ENCODE measurements around the gene GHR. TPM values are rescaled to one million over a fixed set of nuclear protein-coding genes. Genes with fewer than 3 reads are reported as not detected.

Gene GHR
- polyA plus RNA-seq, 3 donors = not detected

DNA sequence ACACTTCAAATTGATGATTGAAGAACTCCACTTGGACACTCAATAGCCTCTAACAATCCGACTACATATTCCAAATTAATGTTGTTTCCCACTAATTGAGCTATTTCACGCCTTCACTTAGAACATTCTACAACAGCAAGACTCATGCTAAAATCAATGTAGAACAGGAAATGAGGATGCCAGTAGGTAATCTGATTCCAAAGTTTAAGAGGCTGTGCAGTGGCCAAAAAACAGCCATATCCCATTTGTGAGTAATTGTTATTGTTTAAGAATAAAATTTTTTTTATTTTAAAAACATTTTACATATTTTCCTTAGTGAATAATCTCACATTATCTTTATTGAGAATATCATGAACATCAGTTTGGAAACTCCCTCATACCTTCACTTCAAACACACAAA is 35.7 kb upstream of the GHR start:
- Mint-ChIP-seq H3K27me3 (ENCODE audit: low read depth in 3 of 3) (peaks cover 0 to 4% (median 0%) of the 10 kb centered on the region in 3 donors), H3K4me1 (no peaks in the 10 kb centered on the region), H3K9me3 (peaks cover 0 to 12% (median 5%) of the 10 kb centered on the region in 7 donors), H3K36me3 (no peaks in the 10 kb centered on the region), H3K27ac (no peak overlapping the region), H3K4me3 (no peak overlapping the region)
- Histone ChIP-seq H3K9me3 (replicated peaks in 1 of 2; ENCODE audit: control insufficient read depth in 1 of 2, insufficient read depth in 1 of 2, low read length in 2 of 2) (peaks cover 0 to 5% of the 10 kb centered on the region in 2 donors), H3K79me2 (ENCODE audit: insufficient read depth, low read length) (no peaks in the 10 kb centered on the region), H3K4me3 (replicated peaks in 1 of 3; ENCODE audit: low read depth in 2 of 3, low read length in 3 of 3) (no peak overlapping the region), H3K4me1 (ENCODE audit: control insufficient read depth in 1 of 2, insufficient read depth in 2 of 2, low read length in 2 of 2) (no peaks in the 10 kb centered on the region), H3K27ac (ENCODE audit: low read depth in 1 of 2, low read length in 2 of 2) (no peak overlapping the region), H3K4me2 (replicated peaks; ENCODE audit: extremely low read depth, low read length, poor library complexity, severe bottlenecking) (no peak overlapping the region), H3K9ac (ENCODE audit: insufficient read depth, low read length, poor library complexity, severe bottlenecking) (no peak overlapping the region), H3K27me3 (ENCODE audit: control insufficient read depth in 2 of 2, insufficient read depth in 2 of 2, low read length in 2 of 2) (no peaks in the 10 kb centered on the region), H2AFZ (ENCODE audit: insufficient read depth, low read depth, low read length, poor library complexity, severe bottlenecking) (no peak overlapping the region), H3K36me3 (replicated peaks in 1 of 2; ENCODE audit: control insufficient read depth in 1 of 2, insufficient read depth in 2 of 2, low read length in 2 of 2) (no peaks in the 10 kb centered on the region), H4K20me1 (ENCODE audit: insufficient read depth, low read length) (no peaks in the 10 kb centered on the region)
- TF ChIP-seq, protein P1, sequence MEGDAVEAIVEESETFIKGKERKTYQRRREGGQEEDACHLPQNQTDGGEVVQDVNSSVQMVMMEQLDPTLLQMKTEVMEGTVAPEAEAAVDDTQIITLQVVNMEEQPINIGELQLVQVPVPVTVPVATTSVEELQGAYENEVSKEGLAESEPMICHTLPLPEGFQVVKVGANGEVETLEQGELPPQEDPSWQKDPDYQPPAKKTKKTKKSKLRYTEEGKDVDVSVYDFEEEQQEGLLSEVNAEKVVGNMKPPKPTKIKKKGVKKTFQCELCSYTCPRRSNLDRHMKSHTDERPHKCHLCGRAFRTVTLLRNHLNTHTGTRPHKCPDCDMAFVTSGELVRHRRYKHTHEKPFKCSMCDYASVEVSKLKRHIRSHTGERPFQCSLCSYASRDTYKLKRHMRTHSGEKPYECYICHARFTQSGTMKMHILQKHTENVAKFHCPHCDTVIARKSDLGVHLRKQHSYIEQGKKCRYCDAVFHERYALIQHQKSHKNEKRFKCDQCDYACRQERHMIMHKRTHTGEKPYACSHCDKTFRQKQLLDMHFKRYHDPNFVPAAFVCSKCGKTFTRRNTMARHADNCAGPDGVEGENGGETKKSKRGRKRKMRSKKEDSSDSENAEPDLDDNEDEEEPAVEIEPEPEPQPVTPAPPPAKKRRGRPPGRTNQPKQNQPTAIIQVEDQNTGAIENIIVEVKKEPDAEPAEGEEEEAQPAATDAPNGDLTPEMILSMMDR (IDR thresholded peaks at IDR 0.05) = no peak
- intact Hi-C loops (cut with micrococcal nuclease) = no loop called here
- WGBS (ENCODE audit: insufficient coverage) = no CpG with 5 or more reads among the region's 2 CpGs
- DNase-seq = no peak

- no peak for DNase-seq
- no peak overlapping the region for H3K27ac ChIP-seq (ENCODE audit: low read depth in 1 of 2, low read length in 2 of 2)
- no peaks in the 10 kb centered on the region for H3K4me1 Mint-ChIP-seq
- no peak overlapping the region for H3K4me3 Mint-ChIP-seq
- H3K27ac Mint-ChIP-seq = no peak overlapping the region
- H2AFZ ChIP-seq (ENCODE audit: insufficient read depth, low read depth, low read length, poor library complexity, severe bottlenecking) = no peak overlapping the region
- H3K4me2 ChIP-seq (replicated peaks; ENCODE audit: extremely low read depth, low read length, poor library complexity, severe bottlenecking) = no peak overlapping the region
- H3K4me1 ChIP-seq (ENCODE audit: control insufficient read depth in 1 of 2, insufficient read depth in 2 of 2, low read length in 2 of 2) = no peaks in the 10 kb centered on the region
- H3K27me3 Mint-ChIP-seq (ENCODE audit: low read depth in 3 of 3) = peaks cover 0 to 2% (median 0%) of the 10 kb centered on the region in 3 donors
- no peaks in the 10 kb centered on the region for H3K36me3 Mint-ChIP-seq
- no peaks in the 10 kb centered on the region for H3K27me3 ChIP-seq (ENCODE audit: control insufficient read depth in 2 of 2, insufficient read depth in 2 of 2, low read length in 2 of 2)
- TF ChIP-seq, protein P1 (IDR thresholded peaks at IDR 0.05) = no peak
- peaks cover 0 to 16% (median 11%) of the 10 kb centered on the region in 7 donors for H3K9me3 Mint-ChIP-seq
- H4K20me1 ChIP-seq (ENCODE audit: insufficient read depth, low read length) = no peaks in the 10 kb centered on the region
- intact Hi-C loops (cut with micrococcal nuclease) = no loop called here
- peaks cover 0 to 10% of the 10 kb centered on the region in 2 donors for H3K9me3 ChIP-seq (replicated peaks in 1 of 2; ENCODE audit: control insufficient read depth in 1 of 2, insufficient read depth in 1 of 2, low read length in 2 of 2)
- H3K36me3 ChIP-seq (replicated peaks in 1 of 2; ENCODE audit: control insufficient read depth in 1 of 2, insufficient read depth in 2 of 2, low read length in 2 of 2) = no peaks in the 10 kb centered on the region
- no peaks in the 10 kb centered on the region for H3K79me2 ChIP-seq (ENCODE audit: insufficient read depth, low read length)
- no peak overlapping the region for H3K4me3 ChIP-seq (replicated peaks in 1 of 3; ENCODE audit: low read depth in 2 of 3, low read length in 3 of 3)
- 92% methylated on average over 3 of the region's 5 CpGs for WGBS (ENCODE audit: insufficient coverage)
- no peak overlapping the region for H3K9ac ChIP-seq (ENCODE audit: insufficient read depth, low read length, poor library complexity, severe bottlenecking)
These were observed 33.1 kb upstream of the GHR start for GRCh38 chr5:42390115-42390514.
